Tibial artery (tissue), 4 donors: Measurements from ENCODE around the gene PNRC2.
"Not testable (repeated sequence)": the region's sequence is repeated elsewhere in the genome, so short reads cannot be mapped to it uniquely, and the experiment has no call there.

Experiments
- DNase-seq, 2 donors: peaks; one replicate each; pipeline ENCODE4 v3.0.0-alpha.2; 2019
- H3K27ac ChIP-seq, 2 donors: fragments of 200-600 bp; sonication (generic) in 1 of 2; 1 replicate in 1 of 2; 2 replicates in 1 of 2; pipeline ENCODE4 v1.5.1; 2018 to 2019; ENCODE audit warnings: mild to moderate bottlenecking in 1 of 2
- H3K27me3 ChIP-seq, 2 donors: fragments of 200-600 bp; sonication (generic) in 1 of 2; one replicate each; pipeline versions ENCODE4 v1.5.1 to v1.6.0; 2016 to 2019
- H3K36me3 ChIP-seq, 3 donors: fragments of 200-600 bp; sonication (generic) in 2 of 3; one replicate each; pipeline ENCODE4 v1.5.1; 2016 to 2019; ENCODE audit warnings: mild to moderate bottlenecking in 2 of 3
- H3K4me1 ChIP-seq, 4 donors: fragments of 200-600 bp; sonication (generic) in 2 of 4; 1 replicate in 3 of 4; 2 replicates in 1 of 4; pipeline ENCODE4 v1.5.1; 2016 to 2019
- H3K4me3 ChIP-seq, 2 donors: fragments of 200-600 bp; sonication (generic) in 1 of 2; 1 replicate in 1 of 2; 2 replicates in 1 of 2; pipeline ENCODE4 v1.5.1; 2018 to 2019; ENCODE audit warnings: mild to moderate bottlenecking in 2 of 2
- H3K9me3 ChIP-seq, 3 donors: fragments of 200-600 bp; sonication (generic) in 1 of 3; one replicate each; pipeline ENCODE4 v1.5.1; 2016 to 2019
- intact Hi-C: fragments of 100-400 bp; cut with DNase I; formaldehyde crosslinking; loops from one replicate; pipeline ENCODE4 v1.15.0; 2023; ENCODE audit warnings: low total_unique reads
- TF ChIP-seq, protein P1 (sequence below), 2 experiments: fragments of 200-600 bp in 1 of 2; fragments of 450-650 bp in 1 of 2; IDR thresholded peaks; one replicate each; pipeline ENCODE4 v1.5.1; 2017 to 2019; ENCODE audit warnings: antibody characterized with exemption in 2 of 2, mild to moderate bottlenecking in 1 of 2, moderate library complexity in 1 of 2

PNRC2 gene

DNA sequence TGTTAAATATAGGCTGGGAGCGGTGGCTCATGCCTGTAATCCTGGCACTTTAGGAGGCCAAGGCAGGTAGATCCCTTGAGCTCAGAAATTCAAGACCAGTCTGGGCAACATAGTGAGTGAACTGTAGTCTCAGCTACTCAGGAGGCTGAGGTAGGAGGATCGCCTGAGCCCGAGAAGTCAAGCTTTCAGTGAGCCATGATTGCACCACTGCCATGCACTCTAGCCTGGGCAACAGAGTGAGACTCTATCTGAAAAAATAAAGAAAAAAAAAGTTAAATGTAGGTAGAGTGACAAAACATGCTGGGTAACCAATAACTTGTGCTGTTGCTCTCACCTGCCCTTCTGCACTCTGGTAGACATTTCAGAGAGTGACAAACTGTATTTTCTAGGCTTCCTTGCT, 45.5 kb downstream of the PNRC2 start:
- intact Hi-C loops = no loop called here
- Histone ChIP-seq H3K4me3 (no peak overlapping the region), H3K36me3 (no peaks in the 10 kb centered on the region), H3K9me3 (no peaks in the 10 kb centered on the region), H3K4me1 (peaks cover 0 to 37% (median 20%) of the 10 kb centered on the region in 4 donors), H3K27ac (no peak overlapping the region), H3K27me3 (no peaks in the 10 kb centered on the region)
- TF ChIP-seq, protein P1, sequence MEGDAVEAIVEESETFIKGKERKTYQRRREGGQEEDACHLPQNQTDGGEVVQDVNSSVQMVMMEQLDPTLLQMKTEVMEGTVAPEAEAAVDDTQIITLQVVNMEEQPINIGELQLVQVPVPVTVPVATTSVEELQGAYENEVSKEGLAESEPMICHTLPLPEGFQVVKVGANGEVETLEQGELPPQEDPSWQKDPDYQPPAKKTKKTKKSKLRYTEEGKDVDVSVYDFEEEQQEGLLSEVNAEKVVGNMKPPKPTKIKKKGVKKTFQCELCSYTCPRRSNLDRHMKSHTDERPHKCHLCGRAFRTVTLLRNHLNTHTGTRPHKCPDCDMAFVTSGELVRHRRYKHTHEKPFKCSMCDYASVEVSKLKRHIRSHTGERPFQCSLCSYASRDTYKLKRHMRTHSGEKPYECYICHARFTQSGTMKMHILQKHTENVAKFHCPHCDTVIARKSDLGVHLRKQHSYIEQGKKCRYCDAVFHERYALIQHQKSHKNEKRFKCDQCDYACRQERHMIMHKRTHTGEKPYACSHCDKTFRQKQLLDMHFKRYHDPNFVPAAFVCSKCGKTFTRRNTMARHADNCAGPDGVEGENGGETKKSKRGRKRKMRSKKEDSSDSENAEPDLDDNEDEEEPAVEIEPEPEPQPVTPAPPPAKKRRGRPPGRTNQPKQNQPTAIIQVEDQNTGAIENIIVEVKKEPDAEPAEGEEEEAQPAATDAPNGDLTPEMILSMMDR (IDR thresholded peaks at IDR 0.05) = no peak
- DNase-seq = no peak

DNA sequence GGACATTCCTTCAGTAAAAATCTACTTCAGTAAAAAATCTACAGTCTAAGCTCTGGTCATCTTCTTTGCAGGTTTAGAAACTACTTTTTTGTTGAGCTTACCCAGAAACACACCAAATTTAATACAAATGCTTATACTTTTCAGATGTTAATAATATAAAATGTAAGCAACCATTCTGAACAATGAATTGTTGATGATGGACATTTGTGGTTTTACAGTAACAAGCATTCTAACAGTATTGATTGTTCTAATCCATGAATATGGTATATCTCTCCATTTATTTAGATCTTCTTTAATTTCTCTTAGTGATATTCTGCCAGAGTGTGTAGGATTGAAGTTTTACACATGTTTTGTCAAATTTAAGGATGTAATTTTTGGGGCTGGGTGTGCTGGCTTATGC, 47.5 kb downstream of the PNRC2 start:
- Histone ChIP-seq H3K36me3 (no peaks in the 10 kb centered on the region), H3K4me1 (peaks cover 0 to 56% (median 27%) of the 10 kb centered on the region in 4 donors), H3K27ac (peak overlapping the region in 1 of 2 donors; percentile 80), H3K27me3 (no peaks in the 10 kb centered on the region), H3K9me3 (no peaks in the 10 kb centered on the region), H3K4me3 (no peak overlapping the region)
- intact Hi-C loops = no loop called here
- TF ChIP-seq, protein P1 (IDR thresholded peaks at IDR 0.05) = no peak
- DNase-seq = no peak

DNA sequence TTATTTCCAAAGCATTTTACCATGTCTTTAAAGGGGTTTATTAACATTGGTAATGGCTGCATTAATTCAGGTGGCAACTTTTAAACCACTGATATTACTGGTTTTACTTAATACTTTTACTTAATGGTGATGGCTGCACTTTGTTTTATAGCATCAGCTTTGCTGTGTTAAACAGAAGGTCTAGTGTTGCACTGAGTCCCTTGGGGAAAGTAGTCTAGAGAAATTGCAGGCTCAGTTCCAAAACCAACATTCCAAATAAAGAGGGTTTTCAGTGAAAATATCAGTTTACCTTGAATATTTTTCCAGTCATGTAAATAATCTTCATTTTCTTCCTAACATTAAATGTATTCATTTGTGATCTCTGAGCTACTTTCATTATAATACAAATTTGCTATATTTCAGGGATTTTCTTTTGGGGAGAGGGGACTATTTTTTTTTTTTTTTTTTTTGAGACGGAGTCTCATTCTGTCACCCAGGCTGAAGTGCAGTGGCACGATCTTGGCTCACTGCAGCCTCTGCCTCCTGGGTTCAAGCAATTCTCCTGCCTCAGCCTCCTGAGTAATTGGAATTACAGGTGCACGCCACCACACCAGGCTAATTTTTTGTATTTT, 49.1 kb downstream of the PNRC2 start:
- Histone ChIP-seq H3K27ac (peak overlapping the region; percentile 74 to 80), H3K4me1 (peaks cover 0 to 61% (median 29%) of the 10 kb centered on the region in 4 donors)
- intact Hi-C loops, H3K27me3 ChIP-seq, DNase-seq, H3K9me3 ChIP-seq, H3K4me3 ChIP-seq, H3K36me3 ChIP-seq: not testable (repeated sequence)

DNA sequence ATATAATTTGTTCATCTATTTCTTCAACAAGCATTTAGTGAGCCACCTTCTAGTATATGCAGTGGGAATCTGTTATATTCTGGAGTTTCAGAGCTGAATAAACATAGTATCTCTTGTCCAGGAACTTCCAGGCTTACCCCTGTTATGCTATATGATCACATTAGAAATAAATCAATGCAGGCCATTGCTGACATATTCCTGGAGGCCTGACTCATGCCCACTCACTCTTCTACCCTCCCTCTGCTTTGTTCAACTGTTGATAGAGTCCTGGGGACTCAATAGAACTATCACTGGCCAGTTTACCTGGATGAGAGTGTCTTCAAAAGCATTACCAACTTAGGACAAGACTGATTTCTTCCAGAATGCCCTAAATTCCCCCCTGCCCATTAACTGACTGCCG, 49.8 kb downstream of the PNRC2 start:
- DNase-seq = no peak
- TF ChIP-seq, protein P1 (IDR thresholded peaks at IDR 0.05) = no peak
- H3K27me3 ChIP-seq = no peaks in the 10 kb centered on the region
- no peak overlapping the region for H3K4me3 ChIP-seq
- peaks cover 0 to 59% (median 29%) of the 10 kb centered on the region in 4 donors for H3K4me1 ChIP-seq
- H3K27ac ChIP-seq = peak overlapping the region; percentile 63 to 80
- H3K9me3 ChIP-seq = no peaks in the 10 kb centered on the region
- H3K36me3 ChIP-seq = no peaks in the 10 kb centered on the region
- intact Hi-C loops = no loop called here

DNA sequence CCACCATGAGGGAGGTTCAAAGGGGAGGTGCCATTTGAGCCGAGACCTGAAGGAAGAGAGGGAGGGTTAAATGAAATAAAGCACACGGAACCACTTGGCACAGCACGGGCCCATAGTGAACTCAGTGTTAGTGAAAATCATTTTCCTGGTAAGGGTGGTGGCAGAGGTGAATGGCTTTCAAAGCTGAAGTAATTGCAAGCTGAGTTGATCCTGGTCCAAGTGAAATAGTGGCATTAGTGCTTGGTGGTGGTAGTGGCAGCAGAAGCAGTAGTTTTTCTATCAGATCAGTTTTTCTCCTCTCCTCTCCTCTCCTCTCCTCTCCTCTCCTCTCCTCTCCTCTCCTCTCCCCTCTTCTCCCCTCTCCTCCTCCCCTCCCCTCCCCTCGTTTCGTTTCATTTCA, 51.0 kb downstream of the PNRC2 start:
- Histone ChIP-seq H3K36me3 (no peaks in the 10 kb centered on the region), H3K9me3 (no peaks in the 10 kb centered on the region), H3K27ac (peak overlapping the region; percentile 63 to 80), H3K27me3 (no peaks in the 10 kb centered on the region), H3K4me3 (no peak overlapping the region), H3K4me1 (peaks cover 0 to 68% (median 37%) of the 10 kb centered on the region in 4 donors)
- DNase-seq = no peak
- intact Hi-C loops = no loop called here
- TF ChIP-seq, protein P1 (IDR thresholded peaks at IDR 0.05) = no peak

DNA sequence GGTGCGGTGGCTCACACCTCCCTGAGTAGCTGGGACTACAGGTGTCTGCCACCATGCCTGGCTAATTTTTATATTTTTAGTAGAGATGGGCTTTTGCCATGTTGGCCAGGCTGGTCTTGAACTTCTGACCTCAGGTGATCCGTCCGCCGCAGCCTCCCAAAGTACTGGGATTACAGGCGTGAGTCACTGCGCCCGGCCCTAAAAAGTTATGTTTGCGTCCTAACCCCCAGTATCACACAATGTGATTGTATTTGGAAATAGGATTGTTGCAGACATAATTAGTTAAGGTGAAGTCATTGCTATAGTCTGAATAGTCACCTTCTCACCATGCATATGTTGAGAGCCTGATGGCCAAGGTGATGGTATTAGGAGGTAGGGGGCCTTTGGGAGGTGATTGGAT, 53.2 kb downstream of the PNRC2 start:
- H3K36me3 ChIP-seq = not testable (repeated sequence)

More for the DNA sequence above, 53.2 kb downstream of the PNRC2 start:
- H3K4me1 ChIP-seq = peaks cover 0 to 82% (median 55%) of the 10 kb centered on the region in 4 donors
- intact Hi-C loops, H3K4me3 ChIP-seq, H3K9me3 ChIP-seq, H3K27me3 ChIP-seq, DNase-seq: not testable (repeated sequence)
- peak overlapping the region; percentile 50 to 61 for H3K27ac ChIP-seq
